AG04449 (cell line): ENCODE data around the gene SLC12A2.

ENCODE experiments used
- CTCF ChIA-PET: fragments of 350-600 bp; formaldehyde crosslinking; extraction: SDS; loops from one replicate; lab custom pipeline; 2021; ENCODE audit warnings: antibody characterized with exemption; lab: Yijun Ruan, JAX
- POLR2A ChIA-PET: fragments of 400-600, 350-600 bp; formaldehyde crosslinking; extraction: SDS; loops from one replicate; lab custom pipeline; 2020; ENCODE audit warnings: antibody characterized with exemption, inconsistent platforms; lab: Yijun Ruan, JAX
- DNase-seq: peaks from one replicate; pipeline ENCODE4 v3.0.0-alpha.2; 2010; ENCODE audit warnings: low read depth, low spot score
- H3K4me3 ChIP-seq: 2 replicates; pipeline ENCODE4 v1.5.1; 2011; ENCODE audit warnings: low read depth, mild to moderate bottlenecking, control low read depth, low read length
- CTCF ChIP-seq: IDR thresholded peaks from one replicate; pipeline ENCODE4 v1.5.1; 2011; ENCODE audit warnings: mild to moderate bottlenecking, moderate library complexity, low read length, control low read depth, inconsistent platforms; ENCODE audit not compliant: insufficient read depth; ENCODE audit errors: missing control alignments

The SLC12A2 gene

GRCh38 chr5:128091579-128091978 is 8.0 kb downstream of the SLC12A2 start:
- POLR2A ChIA-PET, result no interaction called here
- H3K4me3 ChIP-seq, result no peak overlapping the region
- TF ChIP-seq CTCF, result no peak
- DNase-seq, result no peak
- CTCF ChIA-PET, result no interaction called here

GRCh38 chr5:128092144-128092543 is 8.6 kb downstream of the SLC12A2 start:
- POLR2A ChIA-PET, result no interaction called here
- no peak for DNase-seq
- no peak overlapping the region for H3K4me3 ChIP-seq
- CTCF ChIA-PET, result interaction anchor here (1.1 kb wide), 1 partner anchor 8 kb away, joined by 3 read pairs; the partner anchor contains the start of gene SLC12A2
- no peak for TF ChIP-seq CTCF

- CTCF ChIA-PET, result interaction anchor here (0.7 to 1.1 kb wide), 2 partner anchors 9 kb away, joined by 3 read pairs; partner anchors contain the start of gene SLC12A2
- H3K4me3 ChIP-seq, result no peak overlapping the region
- no peak for TF ChIP-seq CTCF
- no peak for DNase-seq
- POLR2A ChIA-PET, result no interaction called here
These were observed 9.8 kb downstream of the SLC12A2 start for GRCh38 chr5:128093368-128093767.

GRCh38 chr5:128097224-128097623 is 13.7 kb downstream of the SLC12A2 start:
- ChIA-PET CTCF (interaction anchor here (1.3 kb wide), 1 partner anchor 12 kb away, joined by 3 read pairs; no protein-coding TSS in a partner anchor), POLR2A (no interaction called here)
- no peak for TF ChIP-seq CTCF

GRCh38 chr5:128097781-128098180 is 14.2 kb downstream of the SLC12A2 start:
- no peak for DNase-seq
- ChIA-PET POLR2A (no interaction called here), CTCF (interaction anchor here (0.7 to 1.3 kb wide), 2 partner anchors 8 to 11 kb away, joined by 3 read pairs; no protein-coding TSS in a partner anchor)
- TF ChIP-seq CTCF, result no peak
- no peak overlapping the region for H3K4me3 ChIP-seq

More at GRCh38 chr5:128097224-128097623, 13.7 kb downstream of the SLC12A2 start:
- DNase-seq, result no peak
- H3K4me3 ChIP-seq, result no peak overlapping the region

- CTCF ChIA-PET, result interaction anchor here (1.5 kb wide), 2 partner anchors 16 to 222 kb away, joined by 4 read pairs; partner anchors contain the start of gene SLC12A2
- TF ChIP-seq CTCF, result no peak
- DNase-seq, result no peak
- H3K4me3 ChIP-seq, result no peak overlapping the region
- POLR2A ChIA-PET, result no interaction called here
These were observed 16.4 kb downstream of the SLC12A2 start for GRCh38 chr5:128099944-128100343.
